GM12878 (cell line): ENCODE data around the gene FFAR3. TPM values are rescaled to one million over a fixed set of nuclear protein-coding genes. Genes with fewer than 3 reads are reported as not detected.

Experiments
- ATAC-seq: fragments of 200-7000 bp; cut with Tn5 transposase; 3 replicates; pipeline ENCODE4 v1.9.1; 2020; ENCODE audit warnings: mild to moderate bottlenecking, moderate library complexity
- BruUV-seq: library from RNA; stranded (reverse); fragments of 400-500 nt; replicated peaks from 2 replicates; lab custom pipeline; 2021; lab: Mats Ljungman, UMichigan
- CTCF ChIA-PET: fragments of 300-600 bp; sonication (Branson Sonifier 250); formaldehyde crosslinking; extraction: SDS; loops from one replicate; lab custom pipeline; 2021; ENCODE audit warnings: inconsistent platforms; lab: Yijun Ruan, JAX
- POLR2A ChIA-PET: fragments of 350-600 bp; formaldehyde crosslinking; extraction: SDS; loops from one replicate; lab custom pipeline; 2021; ENCODE audit warnings: inconsistent platforms; lab: Charles Lee
- RAD21 ChIA-PET: fragments of 300-600 bp; sonication (Branson Sonifier 250); formaldehyde crosslinking; loops from one replicate; lab custom pipeline; 2023; ENCODE audit warnings: antibody characterized with exemption; ENCODE audit not compliant: unreplicated experiment; lab: Charles Lee
- SMC1A ChIA-PET: fragments of 300-600 bp; sonication (Branson Sonifier 250); formaldehyde crosslinking; loops from one replicate; lab custom pipeline; 2023; ENCODE audit not compliant: unreplicated experiment, uncharacterized antibody; lab: Charles Lee
- DNase-seq: peaks from one replicate; pipeline ENCODE4 v3.0.0-alpha.2; 2011; ENCODE audit warnings: low read depth, low spot score
- FAIRE-seq: peaks from 3 replicates; lab custom pipeline; 2011; peaks lifted over from hg19 to GRCh38; lab: Jason Lieb, UNC
- H2AFZ ChIP-seq: 2 replicates; pipeline ENCODE4 v1.6.0; 2011; ENCODE audit warnings: low read depth, low read length, control low read depth; ENCODE audit not compliant: control insufficient read depth
- H3K27ac ChIP-seq: 2 replicates; pipeline ENCODE4 v1.5.1; 2011; ENCODE audit warnings: control low read depth; ENCODE audit not compliant: control insufficient read depth, insufficient read depth
- H3K27me3 ChIP-seq, 2 experiments: replicated peaks in 1 of 2; 2 replicates each; pipeline versions ENCODE4 v1.6.0 to v1.6.1; 2011; ENCODE audit warnings: low read length in 1 of 2; ENCODE audit not compliant: control insufficient read depth in 2 of 2, insufficient read depth in 2 of 2
- H3K36me3 ChIP-seq, 2 experiments: 2 replicates each; pipeline ENCODE4 v1.5.1; 2011; ENCODE audit warnings: low read length in 1 of 2; ENCODE audit not compliant: control insufficient read depth in 2 of 2, insufficient read depth in 2 of 2
- H3K4me1 ChIP-seq: 2 replicates; pipeline ENCODE4 v1.6.1; 2011; ENCODE audit warnings: mild to moderate bottlenecking, low read length, moderate library complexity, mixed read lengths; ENCODE audit not compliant: control insufficient read depth, insufficient read depth
- H3K4me2 ChIP-seq: 2 replicates; pipeline ENCODE4 v1.6.0; 2011; ENCODE audit warnings: control low read depth; ENCODE audit not compliant: control insufficient read depth, insufficient read depth
- H3K4me3 ChIP-seq: fragments of 200-600 bp; sonication (generic); 2 replicates; pipeline ENCODE4 v1.5.1; 2016
- H3K79me2 ChIP-seq: 2 replicates; pipeline ENCODE4 v1.6.0; 2011; ENCODE audit warnings: low read length; ENCODE audit not compliant: control insufficient read depth, insufficient read depth
- H3K9ac ChIP-seq: 2 replicates; pipeline ENCODE4 v1.8.0; 2011; ENCODE audit warnings: low read length, control low read depth, mixed read lengths; ENCODE audit not compliant: control insufficient read depth, insufficient read depth
- H3K9me3 ChIP-seq: replicated peaks from 3 replicates; pipeline ENCODE4 v1.5.1; 2011; ENCODE audit warnings: mild to moderate bottlenecking, low read length; ENCODE audit not compliant: control insufficient read depth, insufficient read depth
- H4K20me1 ChIP-seq: 2 replicates; pipeline ENCODE4 v1.6.0; 2011; ENCODE audit not compliant: control insufficient read depth, insufficient read depth
- FOXK2 ChIP-seq: fragments of 450-650 bp; IDR thresholded peaks from 2 replicates; pipeline ENCODE4 v1.6.1; 2017; ENCODE audit warnings: mild to moderate bottlenecking, moderate library complexity
- HCFC1 ChIP-seq: fragments of 150-350 bp; IDR thresholded peaks from 2 replicates; pipeline ENCODE4 v1.6.1; 2014; ENCODE audit warnings: low read length
- NFIC ChIP-seq: IDR thresholded peaks from 2 replicates; pipeline ENCODE4 v1.6.1; 2012; ENCODE audit warnings: low read depth, mild to moderate bottlenecking, inconsistent platforms, low read length, moderate library complexity
- PML ChIP-seq: IDR thresholded peaks from 2 replicates; pipeline ENCODE4 v1.6.1; 2012; ENCODE audit warnings: low read length, inconsistent platforms
- RAD21 ChIP-seq: IDR thresholded peaks from 2 replicates; pipeline ENCODE4 v1.6.1; 2011; ENCODE audit warnings: mild to moderate bottlenecking, low read depth, low read length, moderate library complexity; ENCODE audit not compliant: insufficient read depth
- SREBF1 ChIP-seq: IDR thresholded peaks from 2 replicates; pipeline ENCODE4 v1.6.1; 2012; ENCODE audit warnings: mild to moderate bottlenecking, low read length
- WGBS: methylation state at CpG from one replicate; pipeline ENCODE4 v1.1.6; 2016; ENCODE audit warnings: low lambda C conversion rate; ENCODE audit not compliant: insufficient replicate concordance, insufficient coverage; ENCODE audit errors: missing lambda C conversion rate; 5-methylcytosine and 5-hydroxymethylcytosine counted together
- in situ Hi-C: fragments of 300-500 bp; cut with MboI; formaldehyde crosslinking; loops from 9 replicates; pipeline ENCODE4 v1.14.3; 2018; ENCODE audit warnings: mixed read lengths
- intact Hi-C: fragments of 100-400 bp; cut with micrococcal nuclease; formaldehyde crosslinking; loops from one replicate; pipeline ENCODE4 v1.14.2; 2022; ENCODE audit not compliant: unreplicated experiment
- polyA plus RNA-seq, 11 experiments: library from polyadenylated mRNA; depleted of rRNA in 4 of 11; unstranded in 6 of 11; stranded (reverse) in 5 of 11; fragments of >200 nt; fragmentation: Nextera tagmentation in 4 of 11; fragmentation: Illumina TruSeq in 1 of 11; extraction: Ambion mirVana in 4 of 11; extraction: Trizol in 1 of 11; gene quantifications; 1 replicate in 1 of 11; 2 replicates in 10 of 11; pipeline versions ENCODE4 v1.2.1 to v1.2.3, GENCODE V29; 2011 to 2016; ENCODE audit warnings: inconsistent platforms in 2 of 11, missing spikeins in 2 of 11, low read depth in 1 of 11
- total RNA-seq, 4 experiments: library from RNA; depleted of rRNA in 3 of 4; stranded (reverse); fragments of >200 nt in 3 of 4; fragmentation: Illumina TruSeq in 1 of 4; extraction: Trizol in 1 of 4; gene quantifications; 2 replicates each; pipeline versions ENCODE4 v1.2.1 to v1.2.3, GENCODE V29; 2013 to 2021
- TF ChIP-seq, protein P1 (sequence below): fragments of 450-650 bp; IDR thresholded peaks from 2 replicates; pipeline ENCODE4 v1.6.1; 2017; ENCODE audit warnings: mild to moderate bottlenecking, moderate library complexity
- TF ChIP-seq, protein P2 (sequence below): IDR thresholded peaks from 2 replicates; pipeline ENCODE4 v1.6.1; 2011; ENCODE audit warnings: mild to moderate bottlenecking, low read depth, low read length, moderate library complexity; ENCODE audit not compliant: insufficient replicate concordance
- TF ChIP-seq, protein P3 (sequence below): fragments of 450-650 bp; IDR thresholded peaks from 2 replicates; pipeline ENCODE4 v1.6.1; 2016; ENCODE audit warnings: mild to moderate bottlenecking

Gene FFAR3
- total and polyA plus RNA-seq, 10 of the 15 experiments (the other 5 are each of a cell fraction or from before 2014, with no cell fraction given) = 0.15 to 0.18 TPM; not detected in 8

DNA sequence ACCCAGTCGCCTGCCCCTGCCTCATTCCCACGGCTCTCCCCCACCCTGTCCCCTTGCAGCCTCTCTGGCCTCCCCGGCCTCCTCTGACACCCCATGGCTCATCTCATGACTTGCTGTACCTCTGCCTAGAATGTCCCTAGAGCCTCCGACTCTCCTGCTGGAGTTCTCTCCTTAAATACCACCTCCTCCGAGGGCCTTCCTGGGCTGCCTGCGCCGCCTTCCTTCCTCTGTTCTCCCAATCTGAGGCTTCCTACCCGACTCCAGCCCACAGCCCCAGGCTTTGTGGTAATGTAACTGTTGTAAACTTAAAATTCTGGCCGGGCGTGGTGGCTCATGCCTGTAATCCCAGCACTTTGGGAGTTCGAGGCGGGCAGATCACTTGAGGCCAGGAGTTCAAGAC lies 40.3 kb downstream of the FFAR3 start:
- ChIA-PET RAD21 (interaction anchor here (1.1 kb wide), 1 partner anchor 71 kb away, joined by 3 read pairs; no protein-coding TSS in a partner anchor), POLR2A (interaction anchor here (0.6 kb wide), 1 partner anchor 105 kb away, joined by 3 read pairs; no protein-coding TSS in a partner anchor), CTCF (no interaction called here), SMC1A (interaction anchor here (10.6 to 10.8 kb wide), 2 partner anchors 18 to 21 kb away, joined by 110 to 152 read pairs; no protein-coding TSS in a partner anchor)
- H3K36me3 ChIP-seq = no peaks in the 10 kb centered on the region
- intact Hi-C loops = no loop called here
- H3K9me3 ChIP-seq = no peaks in the 10 kb centered on the region
- H3K9ac ChIP-seq = no peak overlapping the region
- no peaks in the 10 kb centered on the region for H3K79me2 ChIP-seq
- no peak overlapping the region for H3K27ac ChIP-seq
- no peaks in the 10 kb centered on the region for H3K27me3 ChIP-seq
- TF ChIP-seq FOXK2 (no peak), RAD21 (no peak), SREBF1 (no peak)
- H3K4me1 ChIP-seq = peaks cover 24% of the 10 kb centered on the region
- no peak for DNase-seq
- no peak for ATAC-seq
- no peak overlapping the region for H3K4me3 ChIP-seq
- FAIRE-seq = no peak
- no peak overlapping the region for H2AFZ ChIP-seq
- no TSS peak for BruUV-seq
- no peak overlapping the region for H3K4me2 ChIP-seq
- no peaks in the 10 kb centered on the region for H4K20me1 ChIP-seq
- in situ Hi-C loops = no loop called here
- WGBS = 75% methylated on average over 12 of the region's 12 CpGs

DNA sequence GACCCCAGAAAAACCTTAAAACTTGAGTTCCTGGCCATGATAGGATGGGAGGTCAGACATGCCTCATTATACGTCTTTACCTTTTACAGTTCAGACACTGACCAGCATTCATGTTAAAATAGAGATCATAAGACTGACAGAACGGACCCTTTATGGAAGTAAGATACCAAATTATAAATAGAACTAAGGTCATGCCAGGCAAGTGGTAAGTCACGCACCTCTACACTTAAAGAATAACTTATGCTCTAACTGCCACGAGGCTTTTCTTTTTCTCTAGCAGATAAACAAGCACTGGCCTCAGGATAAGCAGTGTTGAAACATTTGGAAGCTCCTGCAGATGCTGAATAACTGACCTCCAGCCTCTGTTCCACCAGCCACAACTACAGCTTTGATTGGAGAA lies 41.0 kb downstream of the FFAR3 start:
- no peak overlapping the region for H3K4me3 ChIP-seq
- intact Hi-C loops (no loop called here), in situ Hi-C loops (no loop called here)
- no peak overlapping the region for H2AFZ ChIP-seq
- BruUV-seq = no TSS peak
- no peak; the same call in 2 of the 3 replicates for ATAC-seq
- H3K9ac ChIP-seq = no peak overlapping the region
- DNase-seq = no peak
- ChIA-PET SMC1A (interaction anchor here (1.1 to 10.8 kb wide), 4 partner anchors 17 to 43 kb away, joined by 3 to 152 read pairs (median 58); no protein-coding TSS in a partner anchor), CTCF (interaction anchor here (1.1 to 1.4 kb wide), 2 partner anchors 46 to 65 kb away, joined by 3 to 6 read pairs; no protein-coding TSS in a partner anchor), RAD21 (interaction anchor here (1.0 to 4.9 kb wide), 4 partner anchors 10 to 71 kb away, joined by 3 to 84 read pairs (median 3); no protein-coding TSS in a partner anchor), POLR2A (interaction anchor here (0.5 to 1.6 kb wide), 4 partner anchors 9 to 53 kb away, joined by 3 to 7 read pairs (median 4); no protein-coding TSS in a partner anchor)
- H3K36me3 ChIP-seq = no peaks in the 10 kb centered on the region
- no peaks in the 10 kb centered on the region for H3K27me3 ChIP-seq
- H3K79me2 ChIP-seq = no peaks in the 10 kb centered on the region
- H3K27ac ChIP-seq = no peak overlapping the region
- peaks cover 27% of the 10 kb centered on the region for H3K4me1 ChIP-seq
- TF ChIP-seq NFIC (peak; percentile 15; the same call in 1 of the 2 replicates), PML (no peak), HCFC1 (no peak)
- TF ChIP-seq, protein P1, sequence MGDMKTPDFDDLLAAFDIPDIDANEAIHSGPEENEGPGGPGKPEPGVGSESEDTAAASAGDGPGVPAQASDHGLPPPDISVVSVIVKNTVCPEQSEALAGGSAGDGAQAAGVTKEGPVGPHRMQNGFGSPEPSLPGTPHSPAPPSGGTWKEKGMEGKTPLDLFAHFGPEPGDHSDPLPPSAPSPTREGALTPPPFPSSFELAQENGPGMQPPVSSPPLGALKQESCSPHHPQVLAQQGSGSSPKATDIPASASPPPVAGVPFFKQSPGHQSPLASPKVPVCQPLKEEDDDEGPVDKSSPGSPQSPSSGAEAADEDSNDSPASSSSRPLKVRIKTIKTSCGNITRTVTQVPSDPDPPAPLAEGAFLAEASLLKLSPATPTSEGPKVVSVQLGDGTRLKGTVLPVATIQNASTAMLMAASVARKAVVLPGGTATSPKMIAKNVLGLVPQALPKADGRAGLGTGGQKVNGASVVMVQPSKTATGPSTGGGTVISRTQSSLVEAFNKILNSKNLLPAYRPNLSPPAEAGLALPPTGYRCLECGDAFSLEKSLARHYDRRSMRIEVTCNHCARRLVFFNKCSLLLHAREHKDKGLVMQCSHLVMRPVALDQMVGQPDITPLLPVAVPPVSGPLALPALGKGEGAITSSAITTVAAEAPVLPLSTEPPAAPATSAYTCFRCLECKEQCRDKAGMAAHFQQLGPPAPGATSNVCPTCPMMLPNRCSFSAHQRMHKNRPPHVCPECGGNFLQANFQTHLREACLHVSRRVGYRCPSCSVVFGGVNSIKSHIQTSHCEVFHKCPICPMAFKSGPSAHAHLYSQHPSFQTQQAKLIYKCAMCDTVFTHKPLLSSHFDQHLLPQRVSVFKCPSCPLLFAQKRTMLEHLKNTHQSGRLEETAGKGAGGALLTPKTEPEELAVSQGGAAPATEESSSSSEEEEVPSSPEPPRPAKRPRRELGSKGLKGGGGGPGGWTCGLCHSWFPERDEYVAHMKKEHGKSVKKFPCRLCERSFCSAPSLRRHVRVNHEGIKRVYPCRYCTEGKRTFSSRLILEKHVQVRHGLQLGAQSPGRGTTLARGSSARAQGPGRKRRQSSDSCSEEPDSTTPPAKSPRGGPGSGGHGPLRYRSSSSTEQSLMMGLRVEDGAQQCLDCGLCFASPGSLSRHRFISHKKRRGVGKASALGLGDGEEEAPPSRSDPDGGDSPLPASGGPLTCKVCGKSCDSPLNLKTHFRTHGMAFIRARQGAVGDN = peak; percentile 88
- TF ChIP-seq, protein P2, sequence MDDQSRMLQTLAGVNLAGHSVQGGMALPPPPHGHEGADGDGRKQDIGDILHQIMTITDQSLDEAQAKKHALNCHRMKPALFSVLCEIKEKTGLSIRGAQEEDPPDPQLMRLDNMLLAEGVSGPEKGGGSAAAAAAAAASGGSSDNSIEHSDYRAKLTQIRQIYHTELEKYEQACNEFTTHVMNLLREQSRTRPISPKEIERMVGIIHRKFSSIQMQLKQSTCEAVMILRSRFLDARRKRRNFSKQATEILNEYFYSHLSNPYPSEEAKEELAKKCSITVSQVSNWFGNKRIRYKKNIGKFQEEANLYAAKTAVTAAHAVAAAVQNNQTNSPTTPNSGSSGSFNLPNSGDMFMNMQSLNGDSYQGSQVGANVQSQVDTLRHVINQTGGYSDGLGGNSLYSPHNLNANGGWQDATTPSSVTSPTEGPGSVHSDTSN = no peak
- TF ChIP-seq, protein P3, sequence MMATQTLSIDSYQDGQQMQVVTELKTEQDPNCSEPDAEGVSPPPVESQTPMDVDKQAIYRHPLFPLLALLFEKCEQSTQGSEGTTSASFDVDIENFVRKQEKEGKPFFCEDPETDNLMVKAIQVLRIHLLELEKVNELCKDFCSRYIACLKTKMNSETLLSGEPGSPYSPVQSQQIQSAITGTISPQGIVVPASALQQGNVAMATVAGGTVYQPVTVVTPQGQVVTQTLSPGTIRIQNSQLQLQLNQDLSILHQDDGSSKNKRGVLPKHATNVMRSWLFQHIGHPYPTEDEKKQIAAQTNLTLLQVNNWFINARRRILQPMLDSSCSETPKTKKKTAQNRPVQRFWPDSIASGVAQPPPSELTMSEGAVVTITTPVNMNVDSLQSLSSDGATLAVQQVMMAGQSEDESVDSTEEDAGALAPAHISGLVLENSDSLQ = 0 out of 2 replicates have a peak, but pooled peaks have one; percentile 16
- H3K9me3 ChIP-seq = no peaks in the 10 kb centered on the region
- H4K20me1 ChIP-seq = no peaks in the 10 kb centered on the region
- FAIRE-seq = no peak
- WGBS = 51% methylated on average over 4 of the region's 4 CpGs
- no peak overlapping the region for H3K4me2 ChIP-seq
